Measurements from ENCODE around the gene TPK1.

GRCh38 chr7:144468990-144469732, 366.7 kb downstream of the TPK1 start:
- TF ChIP-seq CTCF (tag by site-specific recombination; IDR thresholded peaks at IDR 0.05), result no peak
- TF ChIP-seq ZNF416 (tag by site-specific recombination; IDR thresholded peaks at IDR 0.05), result no peak
- TF ChIP-seq ZNF341 (tag by site-specific recombination; IDR thresholded peaks at IDR 0.05; ENCODE audit: low read depth), result no peak
- TF ChIP-seq MYNN (tag by site-specific recombination; IDR thresholded peaks at IDR 0.05; ENCODE audit: borderline replicate concordance), result no peak
- no peak for TF ChIP-seq TCF7L2 (IDR thresholded peaks at IDR 0.05; ENCODE audit: borderline replicate concordance, low read depth, low read length)
- TF ChIP-seq ZNF660 (tag by site-specific recombination; IDR thresholded peaks at IDR 0.05), result no peak
- TF ChIP-seq MEIS1 (CRISPR knock-in tag; IDR thresholded peaks at IDR 0.05; ENCODE audit: borderline replicate concordance), result no peak
- TF ChIP-seq ZNF510 (tag by site-specific recombination; IDR thresholded peaks at IDR 0.05; ENCODE audit: insufficient replicate concordance), result no peak
- no peak for TF ChIP-seq ZNF24 (tag by site-specific recombination; IDR thresholded peaks at IDR 0.05)
- no peak for TF ChIP-seq KLF9 (tag by site-specific recombination; IDR thresholded peaks at IDR 0.05; ENCODE audit: low read depth)
- TF ChIP-seq ZNF121 (tag by site-specific recombination; IDR thresholded peaks at IDR 0.05), result no peak
- no peak for TF ChIP-seq ZNF133 (tag by site-specific recombination; IDR thresholded peaks at IDR 0.05)
- TF ChIP-seq ZNF449 (tag by site-specific recombination; IDR thresholded peaks at IDR 0.05), result no peak

All from HEK293 (cell line).